Activated T-cell treated with anti-CD3 and anti-CD28 coated beads for 48 hours (primary cell): Measurements from ENCODE around the gene PIBF1.
"Not testable (repeated sequence)": the region's sequence is repeated elsewhere in the genome, so short reads cannot be mapped to it uniquely, and the experiment has no call there.

Experiments used
- DNase-seq: peaks from one replicate; pipeline ENCODE4 v3.0.0-alpha.2; 2020; ENCODE audit warnings: low read depth

The PIBF1 gene

DNA sequence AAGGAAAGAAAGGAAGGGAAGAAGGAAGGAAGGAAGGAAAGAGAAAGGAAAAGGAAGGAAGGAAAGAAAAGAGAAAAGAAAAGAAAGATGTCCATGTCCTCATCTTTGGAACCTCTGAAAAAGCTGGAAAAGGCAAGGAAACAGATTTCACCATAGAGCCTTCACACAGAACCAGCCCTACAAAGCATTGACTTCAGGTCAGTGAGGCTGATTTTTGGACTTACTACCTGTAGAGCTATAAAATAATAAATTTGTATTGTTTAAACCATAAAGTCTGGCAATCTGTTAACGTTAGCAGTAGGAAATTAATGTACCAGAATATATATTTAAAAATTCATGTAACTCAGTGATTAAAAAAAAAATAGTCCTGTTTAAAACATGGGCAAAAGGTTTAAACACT is 130.0 kb downstream of the PIBF1 start:
- DNase-seq = no peak

DNA sequence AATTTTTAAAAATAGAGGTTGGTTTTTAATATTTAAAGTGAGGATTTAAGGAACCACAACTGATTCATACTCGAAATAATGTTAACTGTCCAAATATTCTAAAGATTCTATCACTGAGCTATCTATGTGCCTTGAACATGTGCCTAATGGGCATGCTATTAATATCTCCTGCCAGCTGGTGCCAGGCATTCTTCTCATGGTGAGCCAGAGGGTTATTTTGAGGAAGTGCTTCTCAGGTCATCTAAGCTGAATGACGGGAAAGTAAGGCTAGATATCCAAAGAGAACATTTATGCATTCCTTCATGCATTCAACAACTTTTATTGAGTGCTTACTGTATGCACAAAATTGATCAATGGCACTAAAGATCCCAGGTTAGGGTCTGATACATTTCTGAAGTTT is 138.2 kb downstream of the PIBF1 start:
- no peak for DNase-seq

DNA sequence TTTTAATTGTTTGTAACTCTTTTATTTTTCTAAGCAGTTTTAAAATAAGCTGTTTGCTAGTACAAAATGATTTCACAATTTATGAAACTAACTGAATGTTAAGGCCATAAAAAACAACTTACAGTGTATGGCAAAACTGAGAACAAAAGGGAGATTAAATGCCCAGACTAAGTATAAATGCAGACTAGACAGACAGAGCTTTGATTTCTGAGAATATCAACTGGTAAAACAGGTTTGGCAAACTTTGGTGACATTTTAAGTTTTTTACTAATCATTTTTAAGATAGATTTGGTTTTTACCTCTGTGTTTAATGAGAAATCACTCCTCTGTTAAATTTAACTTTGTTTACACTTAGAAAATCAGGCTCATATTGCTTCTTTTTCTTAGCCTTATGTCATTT is 149.4 kb downstream of the PIBF1 start:
- no peak for DNase-seq

- DNase-seq = no peak
Measured at GRCh38 chr13:72932250-72932649, 150.3 kb downstream of the PIBF1 start.

DNA sequence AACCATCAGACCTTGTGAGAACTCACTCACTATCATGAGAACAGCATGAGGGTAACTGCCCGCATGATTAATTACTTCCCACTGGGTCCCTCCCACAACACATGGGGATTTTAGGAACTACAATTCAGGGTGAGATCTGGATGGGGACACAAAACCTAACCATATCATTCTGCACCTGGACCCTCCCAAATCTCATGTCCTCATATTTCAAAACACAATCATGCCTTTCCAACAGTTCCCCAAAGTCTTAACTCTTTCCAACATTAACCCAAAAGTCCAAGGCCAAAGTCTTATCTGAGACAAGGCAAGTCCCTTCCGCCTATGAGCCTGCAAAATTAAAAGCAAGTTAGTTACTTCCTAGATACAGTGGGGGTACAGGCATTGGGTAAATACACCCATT is 164.3 kb downstream of the PIBF1 start:
- not testable (repeated sequence) for DNase-seq

DNA sequence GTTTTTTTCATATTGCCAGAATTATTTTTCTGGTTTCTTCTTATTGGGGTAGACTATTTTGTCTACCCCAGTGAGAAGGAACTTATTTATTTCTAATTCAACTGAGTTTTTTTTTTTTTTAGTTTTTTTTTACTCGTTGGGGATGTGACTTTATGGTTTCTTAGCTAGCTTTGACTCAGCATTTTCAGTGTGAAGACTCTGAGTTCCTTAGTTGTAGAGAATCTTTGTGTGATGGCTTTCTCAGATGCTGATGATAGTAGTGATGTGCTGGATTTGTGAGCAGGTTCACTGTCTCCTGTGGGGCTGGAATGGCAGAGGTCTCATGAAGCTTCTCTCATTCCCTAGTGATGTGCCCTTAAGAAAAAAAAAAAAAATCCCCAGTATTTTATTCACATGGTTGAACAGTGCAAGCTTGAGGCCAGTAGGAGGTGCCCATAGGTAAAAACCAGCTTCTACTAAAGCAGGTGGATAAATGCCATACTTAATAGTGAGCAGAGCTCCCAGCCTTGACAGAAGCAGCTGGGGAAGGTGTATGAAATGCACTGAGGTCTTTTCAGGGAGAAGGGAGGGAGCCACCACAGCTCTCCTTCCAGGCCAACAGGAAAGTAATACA is 170.7 kb downstream of the PIBF1 start:
- no peak for DNase-seq

- DNase-seq = no peak
Measured at GRCh38 chr13:72953391-72953965, 171.5 kb downstream of the PIBF1 start.

GRCh38 chr13:72959643-72960042 is 177.7 kb downstream of the PIBF1 start:
- no peak for DNase-seq

DNA sequence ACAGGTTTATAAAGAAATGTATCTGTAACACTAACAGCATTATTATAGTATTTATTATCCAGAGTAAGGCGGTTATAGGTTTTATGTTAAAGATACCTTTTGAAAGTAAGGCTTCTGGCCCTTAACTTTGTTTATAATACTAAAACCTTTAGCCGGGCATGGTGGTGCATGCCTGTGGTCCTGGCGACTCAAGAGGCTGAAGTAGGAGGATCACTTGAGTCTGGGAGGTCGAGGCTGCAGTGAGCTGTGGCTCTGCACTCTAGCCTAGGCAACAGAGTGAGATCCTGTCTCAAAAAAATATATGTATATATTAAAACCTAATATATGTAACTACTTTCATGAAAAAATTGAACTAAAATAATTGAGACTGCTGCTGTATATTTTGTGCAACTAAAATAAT is 178.2 kb downstream of the PIBF1 start:
- DNase-seq = no peak

DNA sequence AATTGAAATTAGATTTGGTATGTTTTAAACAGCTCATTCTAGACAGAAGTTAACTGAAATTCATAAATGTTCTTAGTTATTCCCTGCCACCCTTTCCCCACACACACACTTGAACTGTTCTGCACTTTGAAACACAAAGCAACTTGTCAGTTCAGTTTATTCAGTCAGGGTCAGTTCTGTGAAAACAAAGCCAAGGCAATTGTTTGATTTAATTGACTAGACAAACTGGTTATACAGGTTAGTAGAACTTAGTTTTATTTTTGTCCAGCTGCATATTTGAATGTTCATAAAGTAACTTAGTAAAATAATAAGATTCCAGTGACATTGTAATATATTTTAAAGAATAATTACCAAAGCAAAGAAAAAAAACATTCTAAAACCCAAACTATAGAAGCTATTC is 178.6 kb downstream of the PIBF1 start:
- no peak for DNase-seq

GRCh38 chr13:72963762-72964161 is 181.8 kb downstream of the PIBF1 start:
- DNase-seq = no peak

DNA sequence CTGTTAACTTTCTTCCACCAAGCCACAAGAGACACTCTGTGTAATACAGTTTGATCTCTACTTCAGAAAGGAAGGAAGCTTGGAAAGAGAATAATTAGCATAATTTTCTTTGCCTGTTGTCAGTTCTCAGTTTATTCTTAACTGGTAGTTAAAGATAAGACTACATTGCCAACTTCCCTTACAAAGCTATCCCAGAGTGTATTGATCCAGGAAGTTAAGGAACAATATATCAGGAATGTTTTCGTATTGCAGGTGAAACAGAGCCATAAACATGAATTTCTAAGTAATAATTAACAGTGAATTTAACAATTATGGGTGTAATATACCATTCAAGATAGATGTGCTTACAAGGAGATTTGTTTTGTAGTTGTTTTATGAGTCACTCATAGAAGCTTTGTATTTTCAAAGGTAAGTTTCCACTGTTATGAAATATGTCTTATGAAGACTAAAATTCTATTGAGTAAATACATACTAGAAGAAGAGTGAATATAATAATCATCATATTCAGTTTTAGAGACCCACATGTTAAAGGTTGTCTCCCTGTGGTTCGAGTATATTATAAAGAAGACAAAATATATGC is 188.5 kb downstream of the PIBF1 start:
- no peak for DNase-seq

DNA sequence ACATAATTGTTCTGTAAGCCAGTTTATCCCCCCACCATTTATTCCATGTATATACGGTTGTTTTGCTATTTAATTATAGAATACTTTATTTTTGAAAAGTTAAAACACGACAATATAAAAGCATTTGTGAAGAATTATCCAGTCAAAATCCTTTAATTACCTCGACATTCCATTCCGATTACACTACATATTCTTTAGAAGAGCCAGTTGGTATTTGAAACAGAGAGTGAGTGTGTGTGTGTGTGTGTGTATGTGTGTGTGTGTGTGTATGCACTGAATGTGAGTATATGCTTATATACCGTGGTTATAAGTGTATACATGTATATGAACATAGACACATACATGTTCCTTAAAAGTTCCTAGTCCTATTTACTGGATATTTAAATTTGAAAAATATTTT is 189.0 kb downstream of the PIBF1 start:
- DNase-seq = no peak

- no peak for DNase-seq
Measured at GRCh38 chr13:72973234-72973633, 191.3 kb downstream of the PIBF1 start.

- DNase-seq = no peak
Measured at GRCh38 chr13:72983085-72983768, 201.3 kb downstream of the PIBF1 start.

GRCh38 chr13:72985610-72986009 is 203.7 kb downstream of the PIBF1 start:
- no peak for DNase-seq

DNA sequence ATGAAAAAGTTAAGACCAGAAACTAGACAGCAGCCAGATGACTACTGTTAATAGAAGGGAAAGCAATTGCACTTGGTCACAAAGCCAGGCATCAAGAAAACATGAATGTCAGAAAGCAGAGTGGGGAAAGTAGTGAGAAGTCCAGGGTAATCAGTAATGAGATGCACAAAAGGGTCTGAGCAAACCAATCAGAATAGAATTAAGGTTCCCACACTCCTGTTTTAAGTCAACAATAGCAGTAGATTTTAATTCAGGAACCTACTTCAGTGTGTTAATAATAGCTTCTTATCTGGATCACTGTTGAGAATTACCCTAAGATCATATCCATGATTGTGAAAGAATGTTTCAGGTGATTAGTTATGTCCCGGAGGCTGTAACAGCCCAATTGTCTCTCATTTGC is 204.3 kb downstream of the PIBF1 start:
- DNase-seq = no peak

DNA sequence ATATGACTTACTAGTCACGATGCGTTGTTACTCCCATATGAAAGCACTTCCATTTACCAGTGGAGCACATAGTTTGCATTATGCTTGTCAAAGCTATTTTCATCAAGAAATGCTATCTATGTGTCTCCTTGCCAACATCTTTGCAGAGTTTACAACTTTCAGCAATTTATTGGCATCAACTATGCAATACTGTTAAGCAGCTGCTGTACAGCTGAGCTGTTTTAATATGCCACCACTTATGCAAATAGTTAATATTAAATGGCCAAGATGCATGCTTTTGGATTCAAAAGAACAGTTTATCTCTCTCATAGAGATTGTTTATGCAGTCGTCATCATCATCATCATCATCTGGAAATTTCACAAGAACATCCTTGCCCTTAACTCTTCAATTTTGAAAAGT is 209.0 kb downstream of the PIBF1 start:
- no peak for DNase-seq

DNA sequence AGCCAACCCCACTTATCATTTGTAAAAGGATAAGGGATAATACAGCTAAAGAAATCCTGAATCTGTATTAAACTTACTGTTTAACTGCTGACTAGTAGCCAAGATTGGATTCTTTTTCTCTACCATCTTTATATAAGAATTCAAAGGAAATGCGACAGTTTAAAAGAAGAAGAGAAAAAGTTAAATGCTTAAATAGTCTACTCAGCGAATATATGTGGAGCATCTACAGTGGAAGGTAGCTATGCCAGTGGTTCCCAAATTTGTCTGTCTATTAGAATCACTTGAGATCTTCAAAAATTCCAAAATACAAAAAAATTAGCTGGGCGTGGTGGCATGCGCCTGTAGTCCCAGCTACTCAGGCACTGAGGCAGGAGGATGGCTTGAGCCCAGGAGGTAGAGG is 216.1 kb downstream of the PIBF1 start:
- DNase-seq = no peak

DNA sequence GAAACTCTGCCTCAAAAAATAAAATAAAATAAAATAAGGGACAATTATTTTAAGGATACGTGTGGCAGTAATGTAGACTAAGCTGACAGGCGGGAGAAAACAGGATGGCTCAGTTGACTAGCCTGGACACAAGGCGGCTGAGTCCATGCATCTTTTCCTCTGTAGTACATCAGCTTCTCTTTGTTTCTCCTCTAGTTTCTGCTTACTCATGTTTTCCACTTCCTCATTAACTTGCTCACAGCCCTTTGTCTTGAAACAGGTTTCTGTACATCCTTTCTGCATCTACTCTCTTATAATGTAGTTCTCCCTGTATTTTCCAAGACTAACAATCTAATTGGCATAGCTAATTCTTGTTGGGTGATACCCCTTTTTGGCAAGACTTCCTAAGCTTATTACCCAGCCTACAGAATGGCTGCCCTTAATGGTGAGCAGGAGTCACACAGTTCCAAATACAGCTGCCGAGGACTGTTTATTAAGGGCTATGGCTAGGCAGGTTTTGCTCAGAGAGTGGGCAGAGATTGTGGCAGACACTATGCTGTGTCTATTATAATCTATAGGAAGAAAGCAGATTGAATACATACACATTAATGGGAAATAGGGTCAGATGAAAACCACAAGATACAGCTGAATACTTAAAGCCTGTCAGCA is 218.2 kb downstream of the PIBF1 start:
- no peak for DNase-seq

DNA sequence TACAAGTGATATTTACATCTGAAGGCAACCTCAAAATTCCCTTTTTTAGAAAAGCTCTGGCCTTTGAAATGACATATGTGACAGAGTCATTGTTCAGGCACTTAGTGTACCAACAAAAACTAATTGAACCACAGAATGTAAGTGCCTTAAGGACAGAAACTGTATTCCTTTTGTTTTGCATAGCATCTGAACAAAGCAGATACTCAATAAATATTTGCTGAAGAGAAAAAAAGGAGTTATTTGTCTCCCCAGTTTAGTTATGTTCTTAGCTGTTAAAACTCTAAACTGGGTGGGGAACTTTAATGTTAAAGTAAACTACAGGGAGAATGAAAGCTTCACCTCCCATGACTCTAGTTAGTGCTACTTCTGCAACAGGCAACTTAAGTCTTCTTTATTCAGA is 220.0 kb downstream of the PIBF1 start:
- DNase-seq = no peak

DNA sequence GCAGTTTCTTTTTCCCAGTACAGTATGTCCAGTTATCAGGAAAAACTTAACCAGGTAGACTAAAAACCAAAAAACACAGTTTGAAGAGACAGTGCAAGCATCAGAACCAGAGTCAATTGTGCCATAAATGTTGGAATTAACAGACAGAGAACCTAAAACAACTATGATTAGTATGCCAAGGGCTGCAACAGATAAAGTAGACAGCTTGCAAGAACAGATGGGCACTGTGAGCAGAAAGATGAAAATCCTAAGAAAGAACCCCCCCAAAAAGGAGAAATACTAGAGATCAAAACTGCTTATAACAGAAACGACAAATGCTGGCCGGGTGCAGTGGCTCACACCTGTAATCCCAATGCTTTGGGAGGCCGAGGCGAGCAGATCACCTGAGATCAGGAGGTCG is 229.8 kb downstream of the PIBF1 start:
- no peak for DNase-seq

DNA sequence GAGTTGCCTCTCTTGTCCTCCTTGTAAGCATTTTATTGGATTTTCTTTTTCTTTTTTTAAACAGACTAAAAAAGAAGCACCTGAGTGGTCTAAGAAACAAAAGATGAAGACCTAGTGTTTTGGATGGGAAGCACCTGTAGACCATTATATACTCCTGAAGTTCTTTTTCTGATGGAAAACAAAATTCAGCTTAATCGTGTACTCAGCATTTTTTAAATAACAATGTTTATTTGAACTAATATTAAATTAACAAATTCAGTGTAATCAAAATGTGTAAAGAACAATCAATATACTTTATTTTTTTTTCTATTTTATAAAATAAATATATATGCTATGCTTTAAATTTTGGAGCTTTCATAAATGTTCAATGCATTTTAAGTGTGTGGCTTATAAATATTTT is 233.9 kb downstream of the PIBF1 start:
- DNase-seq = no peak
